SK-N-SH (cell line): ENCODE measurements around the gene RBBP4. TPM values are rescaled to one million over a fixed set of nuclear protein-coding genes. Genes with fewer than 3 reads are reported as not detected.

Experiments used
- CTCF ChIA-PET: fragments of 300-600, 350-600 bp; formaldehyde crosslinking; extraction: SDS; loops from one replicate; lab custom pipeline; 2021; lab: Yijun Ruan, JAX
- POLR2A ChIA-PET: fragments of 350-600 bp; sonication (Branson Sonifier 250); formaldehyde crosslinking; extraction: SDS; loops from one replicate; lab custom pipeline; 2020; ENCODE audit warnings: antibody characterized with exemption, inconsistent platforms; lab: Yijun Ruan, JAX
- DNase-seq: peaks from one replicate; pipeline ENCODE4 v3.0.0; 2012
- H2AFZ ChIP-seq: fragments of 200-600 bp; sonication (generic); 2 replicates; pipeline ENCODE4 v1.8.1; 2016; ENCODE audit warnings: antibody characterized with exemption, mild to moderate bottlenecking, low read depth
- H3F3A ChIP-seq: fragments of 200-600 bp; sonication (generic); replicated peaks from 2 replicates; pipeline ENCODE3; 2016; ENCODE audit warnings: antibody characterized with exemption, mild to moderate bottlenecking; ENCODE audit not compliant: insufficient read depth
- H3K27ac ChIP-seq, 2 experiments: fragments of 200-500 bp in 1 of 2; fragments of 200-600 bp in 1 of 2; sonication (Bioruptor generic) in 1 of 2; sonication (generic), shearing (Covaris generic) in 1 of 2; 2 replicates each; pipeline versions ENCODE4 v1.5.1 to v1.6.1; 2014 to 2016; ENCODE audit warnings: low read depth in 2 of 2, inconsistent platforms in 1 of 2, low read length in 1 of 2, mild to moderate bottlenecking in 1 of 2, mixed read lengths in 1 of 2
- H3K27me3 ChIP-seq: fragments of 200-600 bp; sonication (generic), shearing (Covaris generic); 2 replicates; pipeline ENCODE4 v1.6.1; 2016; ENCODE audit warnings: mixed run types; ENCODE audit not compliant: insufficient read depth
- H3K36me3 ChIP-seq, 2 experiments: fragments of 200-500 bp in 1 of 2; fragments of 200-600 bp in 1 of 2; sonication (Bioruptor generic) in 1 of 2; sonication (generic) in 1 of 2; replicated peaks in 1 of 2; 2 replicates each; pipeline versions ENCODE3 to v1.5.1; 2014 to 2016; ENCODE audit warnings: low read length in 1 of 2, mild to moderate bottlenecking in 1 of 2; ENCODE audit not compliant: insufficient read depth in 2 of 2, control insufficient read depth in 1 of 2
- H3K4me1 ChIP-seq, 2 experiments: fragments of 200-500 bp in 1 of 2; fragments of 200-600 bp in 1 of 2; sonication (Bioruptor generic) in 1 of 2; sonication (generic), shearing (Covaris generic) in 1 of 2; 2 replicates each; pipeline versions ENCODE4 v1.5.1 to v1.6.1; 2014 to 2016; ENCODE audit warnings: low read depth in 1 of 2, low read length in 1 of 2, mixed run types in 1 of 2; ENCODE audit not compliant: insufficient read depth in 2 of 2, control insufficient read depth in 1 of 2
- H3K4me2 ChIP-seq: fragments of 200-600 bp; sonication (generic), shearing (Covaris generic); 2 replicates; pipeline ENCODE4 v1.6.1; 2017; ENCODE audit warnings: mixed run types
- H3K4me3 ChIP-seq, 2 experiments: fragments of 200-500 bp in 1 of 2; fragments of 200-600 bp in 1 of 2; sonication (Bioruptor generic) in 1 of 2; sonication (generic), shearing (Covaris generic) in 1 of 2; 2 replicates each; pipeline versions ENCODE4 v1.5.1 to v1.8.1; 2014 to 2016; ENCODE audit warnings: low read depth in 2 of 2, inconsistent platforms in 1 of 2, low read length in 1 of 2, mild to moderate bottlenecking in 1 of 2, mixed read lengths in 1 of 2, moderate library complexity in 1 of 2
- H3K79me2 ChIP-seq: fragments of 200-600 bp; sonication (generic); 2 replicates; pipeline ENCODE4 v1.8.1; 2017; ENCODE audit warnings: mild to moderate bottlenecking; ENCODE audit not compliant: insufficient read depth
- H3K9ac ChIP-seq: fragments of 200-600 bp; sonication (generic); 2 replicates; pipeline ENCODE4 v1.6.1; 2017; ENCODE audit warnings: mixed run types
- H3K9me2 ChIP-seq: fragments of 200-600 bp; sonication (generic); 2 replicates; pipeline ENCODE4 v1.6.1; 2017; ENCODE audit warnings: mixed run types
- H3K9me3 ChIP-seq: fragments of 200-600 bp; sonication (generic); 2 replicates; pipeline ENCODE4 v1.6.1; 2017; ENCODE audit warnings: mixed run types, mild to moderate bottlenecking, moderate library complexity
- H4K20me1 ChIP-seq: fragments of 200-600 bp; sonication (generic); 2 replicates; pipeline ENCODE4 v1.6.1; 2017; ENCODE audit warnings: mild to moderate bottlenecking, mixed run types; ENCODE audit not compliant: insufficient read depth
- CTCF ChIP-seq: fragments of 200-600 bp; sonication (generic); IDR thresholded peaks from 2 replicates; pipeline ENCODE4 v1.6.1; 2017; ENCODE audit warnings: antibody characterized with exemption, mild to moderate bottlenecking, moderate library complexity
- EZH2phosphoT487 ChIP-seq: fragments of 200-600 bp; sonication (generic); IDR thresholded peaks from 2 replicates; pipeline ENCODE4 v1.6.1; 2017; ENCODE audit warnings: low read depth, mixed run types, mild to moderate bottlenecking, antibody characterized with exemption, moderate library complexity, borderline replicate concordance
- FOSL2 ChIP-seq: IDR thresholded peaks from 2 replicates; pipeline ENCODE4 v1.4.0; 2012; ENCODE audit warnings: low read depth, mild to moderate bottlenecking, moderate library complexity, borderline replicate concordance
- FOXJ3 ChIP-seq: sonication (generic); formaldehyde crosslinking; IDR thresholded peaks from 2 replicates; pipeline ENCODE4 v1.5.1; 2020; ENCODE audit warnings: mild to moderate bottlenecking, missing genetic modification reagents
- IRF3 ChIP-seq: fragments of 150-350 bp; IDR thresholded peaks from 2 replicates; pipeline ENCODE4 v1.6.1; 2016; ENCODE audit warnings: mild to moderate bottlenecking, low read depth, low read length
- JUND ChIP-seq: IDR thresholded peaks from 2 replicates; pipeline ENCODE4 v1.4.0; 2012
- MAX ChIP-seq: IDR thresholded peaks from 2 replicates; pipeline ENCODE4 v1.4.0; 2012; ENCODE audit warnings: low read depth
- NFIC ChIP-seq: IDR thresholded peaks from 2 replicates; pipeline ENCODE4 v1.4.0; 2012; ENCODE audit warnings: borderline replicate concordance
- PBX3 ChIP-seq: IDR thresholded peaks from 2 replicates; pipeline ENCODE4; 2012
- POLR2AphosphoS5 ChIP-seq: IDR thresholded peaks from 2 replicates; pipeline ENCODE4 v1.6.1; 2012; ENCODE audit warnings: low read depth, low read length
- RAD21 ChIP-seq: IDR thresholded peaks from 2 replicates; pipeline ENCODE4 v1.6.1; 2012; ENCODE audit warnings: mild to moderate bottlenecking, low read length
- REST ChIP-seq: IDR thresholded peaks from 2 replicates; pipeline ENCODE4 v1.6.1; 2012; ENCODE audit warnings: mild to moderate bottlenecking, low read depth, low read length, moderate library complexity
- RXRA ChIP-seq: IDR thresholded peaks from 2 replicates; pipeline ENCODE4 v1.4.0; 2012; ENCODE audit warnings: low read depth, mild to moderate bottlenecking, borderline replicate concordance
- TAF1 ChIP-seq: IDR thresholded peaks from 2 replicates; pipeline ENCODE4 v1.6.1; 2012; ENCODE audit warnings: low read depth, mild to moderate bottlenecking, low read length, moderate library complexity, borderline replicate concordance
- TCF12 ChIP-seq: IDR thresholded peaks from 2 replicates; pipeline ENCODE4 v1.4.0; 2012
- USF1 ChIP-seq: IDR thresholded peaks from 2 replicates; pipeline ENCODE4 v1.4.0; 2012; ENCODE audit warnings: low read depth, borderline replicate concordance
- USF2 ChIP-seq: fragments of 150-350 bp; IDR thresholded peaks from 2 replicates; pipeline ENCODE4 v1.6.1; 2017; ENCODE audit warnings: antibody characterized with exemption, low read length, low read depth, borderline replicate concordance
- YY1 ChIP-seq: IDR thresholded peaks from 2 replicates; pipeline ENCODE4 v1.4.0; 2012; ENCODE audit warnings: low read depth, mild to moderate bottlenecking
- ZBTB33 ChIP-seq: IDR thresholded peaks from 2 replicates; pipeline ENCODE4 v1.4.0; 2012; ENCODE audit warnings: low read depth, borderline replicate concordance
- WGBS: methylation state at CpG from one replicate; pipeline ENCODE4 v1.1.6; 2017; ENCODE audit warnings: low lambda C conversion rate; 5-methylcytosine and 5-hydroxymethylcytosine counted together
- polyA plus RNA-seq, 3 experiments: library from polyadenylated mRNA; depleted of rRNA; stranded (reverse); fragments of >200 nt; gene quantifications; 2 replicates each; pipeline ENCODE4 v1.2.3, GENCODE V29; 2012

RBBP4 gene
- polyA plus RNA-seq, 1 of the 3 experiments (the other 2 are of a cell fraction): 108 TPM

- H3K4me1 ChIP-seq: peaks cover 9 to 13% of the 10 kb centered on the region in 2 experiments; a peak in 3 of 4 replicates
- 83% methylated on average over 5 of the region's 6 CpGs for WGBS
- peak overlapping the region; percentile 94 for H3K4me2 ChIP-seq
- peaks cover 50% of the 10 kb centered on the region for H3K79me2 ChIP-seq
- H3K27me3 ChIP-seq: no peaks in the 10 kb centered on the region
- DNase-seq: no peak
- peak overlapping the region; percentile 95 for H3K9ac ChIP-seq
- H3K9me2 ChIP-seq: no peaks in the 10 kb centered on the region
- H3K4me3 ChIP-seq: peak overlapping the region; percentile 58 to 81; a peak in 3 of 4 replicates
- H2AFZ ChIP-seq: no peak overlapping the region; the same call in 1 of the 2 replicates
- H3F3A ChIP-seq: peaks cover 17% of the 10 kb centered on the region
- H3K27ac ChIP-seq: peak overlapping the region in 1 of 2 experiments; percentile 92; a peak in 1 of 4 replicates
- TF ChIP-seq JUND (no peak), NFIC (no peak), REST (no peak), RAD21 (no peak), CTCF (no peak), TAF1 (no peak), FOXJ3 (CRISPR knock-in tag) (no peak), RXRA (no peak), USF2 (no peak), FOSL2 (no peak), POLR2AphosphoS5 (no peak), IRF3 (no peak), PBX3 (no peak), USF1 (no peak), MAX (no peak), EZH2phosphoT487 (no peak), TCF12 (no peak), YY1 (no peak), ZBTB33 (no peak)
- TF ChIP-seq, all 33 proteins: peak for 0
- H3K9me3 ChIP-seq: no peaks in the 10 kb centered on the region
- ChIA-PET POLR2A (no interaction called here), CTCF (interaction anchor here (1.2 to 18.9 kb wide), 3 partner anchors 11 to 74 kb away, joined by 4 to 392 read pairs (median 74); no protein-coding TSS in a partner anchor)
- H4K20me1 ChIP-seq: no peaks in the 10 kb centered on the region
- no peaks in the 10 kb centered on the region for H3K36me3 ChIP-seq
These were observed 50.5 kb downstream of the RBBP4 start for GRCh38 chr1:32701421-32701911.
